HTERT RPE-1 (cell line): ENCODE results near the gene GADD45G.

Experiments used
- in situ Hi-C: fragments of 300-500 bp; cut with MboI; formaldehyde crosslinking; loops from 4 replicates; pipeline ENCODE4 v1.14.3; 2020; ENCODE audit warnings: low sequenced_read_pairs

Gene GADD45G

DNA sequence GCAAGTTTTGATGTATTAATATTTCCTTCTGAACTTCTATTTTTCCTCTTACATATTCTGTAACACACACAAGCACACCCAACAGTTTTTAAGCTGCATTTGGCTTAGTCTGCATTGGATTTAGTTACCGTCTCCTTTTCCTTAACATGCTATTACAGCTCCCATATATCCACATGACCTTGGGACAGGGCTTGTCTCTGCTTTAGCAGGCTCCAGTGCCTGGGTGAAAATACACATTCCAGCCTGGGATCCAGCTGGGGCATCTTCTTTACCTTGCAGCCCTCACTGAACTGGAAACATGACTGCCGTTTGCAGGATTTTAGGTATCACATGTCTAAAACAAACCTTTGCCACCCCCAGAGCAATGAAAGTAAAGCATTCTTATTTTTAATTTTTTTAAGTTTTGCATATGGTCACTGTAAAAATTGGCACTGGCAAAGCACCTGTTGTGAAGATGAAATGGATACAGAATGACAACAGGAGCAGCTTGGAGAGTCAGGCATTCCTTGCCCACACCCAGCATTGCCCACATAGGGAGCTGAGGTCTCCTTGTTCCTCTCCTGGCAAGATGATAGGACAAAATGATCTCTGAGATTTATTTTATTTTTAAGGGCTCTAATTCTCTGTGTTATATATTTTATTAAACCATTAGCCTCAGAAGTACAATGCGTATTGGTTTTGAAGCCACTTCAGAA lies 4.0 kb downstream of the GADD45G start:
- in situ Hi-C loops: no loop called here

DNA sequence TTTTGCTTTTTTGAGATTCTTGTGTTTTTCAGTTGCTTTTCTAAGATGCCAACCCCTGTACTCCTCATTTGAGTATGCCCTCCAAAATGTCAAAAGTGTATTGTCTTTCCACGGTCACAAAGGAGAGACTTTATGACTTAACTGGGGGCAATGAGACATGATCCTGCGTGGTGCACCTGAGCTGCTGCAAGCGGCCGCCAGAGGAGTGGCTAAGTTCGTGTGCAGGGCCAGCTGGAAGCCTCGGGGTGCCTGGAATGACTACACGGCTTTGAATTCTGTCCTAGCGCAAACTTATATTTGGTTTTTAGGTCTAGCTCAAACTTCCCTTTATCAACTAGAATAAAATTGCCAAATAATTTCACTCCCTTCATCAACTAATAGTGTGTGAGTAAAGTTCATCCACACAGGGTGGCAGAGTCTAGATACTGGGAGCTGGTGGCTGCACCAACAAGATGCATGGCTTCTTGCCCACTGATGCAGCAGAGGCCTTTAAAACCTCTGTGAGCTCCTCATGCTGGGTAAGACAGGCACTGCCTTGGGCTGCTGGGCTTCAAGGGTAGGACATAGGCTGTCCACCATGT lies 4.7 kb downstream of the GADD45G start:
- in situ Hi-C loops: no loop called here

DNA sequence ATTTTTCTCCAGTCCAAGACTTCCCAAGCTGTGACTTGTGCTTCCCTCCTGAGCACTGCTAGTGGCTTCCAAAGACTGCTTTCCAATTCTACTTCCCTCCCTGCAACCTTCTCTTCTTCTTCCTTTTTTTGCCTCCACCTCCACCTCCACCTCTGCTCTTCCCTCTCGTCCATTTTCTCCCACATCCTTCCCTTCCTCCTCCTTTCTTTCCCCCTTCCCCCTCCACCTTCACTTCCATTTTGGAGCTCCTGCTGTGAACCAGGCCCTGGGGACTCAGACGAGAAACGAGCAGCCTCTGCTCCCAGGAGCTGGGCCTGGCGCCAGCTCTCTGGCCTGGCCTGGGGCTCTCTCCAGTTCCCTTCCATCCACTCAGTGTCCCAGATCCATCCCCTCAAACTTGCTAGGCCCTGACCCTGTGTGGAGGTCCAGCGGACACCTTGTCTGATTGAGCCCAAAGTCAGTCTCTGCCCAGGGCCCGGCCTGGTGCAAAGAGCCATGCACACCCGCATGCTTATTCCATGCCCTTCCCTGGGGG lies 5.6 kb downstream of the GADD45G start:
- in situ Hi-C loops: no loop called here

DNA sequence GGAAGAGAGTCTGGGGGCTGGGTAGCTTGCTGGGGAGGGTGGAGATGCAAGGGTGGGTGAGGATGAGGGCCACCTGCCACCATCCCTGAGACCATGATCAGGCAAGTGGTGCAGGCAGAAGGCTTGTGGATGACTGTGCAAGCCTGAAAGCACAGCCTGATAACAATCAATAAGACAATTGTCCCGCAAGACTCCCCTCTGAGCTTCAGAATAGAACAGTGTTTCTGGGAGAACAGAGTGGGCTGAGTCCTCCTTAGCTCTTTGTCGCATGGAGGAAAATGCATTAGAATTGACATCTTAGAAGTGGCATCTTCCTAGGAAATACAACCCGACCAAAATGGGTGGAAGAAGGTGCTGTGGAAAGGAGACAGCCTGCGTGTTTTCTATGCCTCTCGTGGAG lies 6.6 kb downstream of the GADD45G start:
- in situ Hi-C loops: no loop called here

DNA sequence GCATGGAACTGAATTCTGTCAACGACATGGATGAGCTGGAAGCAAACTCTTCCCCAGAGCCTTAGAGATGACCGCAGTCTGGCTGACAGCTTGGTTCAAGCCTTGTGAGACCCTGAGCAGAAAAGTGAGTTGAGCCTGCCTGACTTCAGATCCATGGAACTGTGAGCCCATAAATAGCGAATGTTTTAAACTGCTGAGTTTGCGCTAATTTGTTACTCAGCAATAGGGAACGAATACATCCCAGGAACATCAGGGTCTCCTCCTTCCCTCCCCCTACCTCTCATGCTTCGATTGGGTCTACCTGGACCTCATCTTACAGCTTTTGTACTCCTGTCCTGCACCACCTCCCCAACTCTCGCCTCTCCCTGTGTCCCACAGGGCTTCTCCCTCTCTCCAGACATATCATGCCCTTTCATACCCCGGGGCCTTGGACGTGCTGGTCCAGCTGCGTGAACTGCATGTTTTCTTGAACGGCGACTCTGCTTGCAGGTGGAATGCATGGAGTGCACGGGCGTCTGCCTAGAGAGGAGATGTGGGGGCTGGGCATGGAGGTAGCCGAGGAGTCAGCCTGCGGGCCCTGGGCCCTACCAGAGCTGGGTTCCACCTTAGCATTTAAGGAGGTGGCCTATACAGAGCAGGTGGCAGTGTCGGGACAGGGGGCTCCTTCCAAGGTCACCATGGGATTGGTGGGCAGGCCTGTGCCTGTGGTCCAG lies 7.9 kb downstream of the GADD45G start:
- in situ Hi-C loops: no loop called here

DNA sequence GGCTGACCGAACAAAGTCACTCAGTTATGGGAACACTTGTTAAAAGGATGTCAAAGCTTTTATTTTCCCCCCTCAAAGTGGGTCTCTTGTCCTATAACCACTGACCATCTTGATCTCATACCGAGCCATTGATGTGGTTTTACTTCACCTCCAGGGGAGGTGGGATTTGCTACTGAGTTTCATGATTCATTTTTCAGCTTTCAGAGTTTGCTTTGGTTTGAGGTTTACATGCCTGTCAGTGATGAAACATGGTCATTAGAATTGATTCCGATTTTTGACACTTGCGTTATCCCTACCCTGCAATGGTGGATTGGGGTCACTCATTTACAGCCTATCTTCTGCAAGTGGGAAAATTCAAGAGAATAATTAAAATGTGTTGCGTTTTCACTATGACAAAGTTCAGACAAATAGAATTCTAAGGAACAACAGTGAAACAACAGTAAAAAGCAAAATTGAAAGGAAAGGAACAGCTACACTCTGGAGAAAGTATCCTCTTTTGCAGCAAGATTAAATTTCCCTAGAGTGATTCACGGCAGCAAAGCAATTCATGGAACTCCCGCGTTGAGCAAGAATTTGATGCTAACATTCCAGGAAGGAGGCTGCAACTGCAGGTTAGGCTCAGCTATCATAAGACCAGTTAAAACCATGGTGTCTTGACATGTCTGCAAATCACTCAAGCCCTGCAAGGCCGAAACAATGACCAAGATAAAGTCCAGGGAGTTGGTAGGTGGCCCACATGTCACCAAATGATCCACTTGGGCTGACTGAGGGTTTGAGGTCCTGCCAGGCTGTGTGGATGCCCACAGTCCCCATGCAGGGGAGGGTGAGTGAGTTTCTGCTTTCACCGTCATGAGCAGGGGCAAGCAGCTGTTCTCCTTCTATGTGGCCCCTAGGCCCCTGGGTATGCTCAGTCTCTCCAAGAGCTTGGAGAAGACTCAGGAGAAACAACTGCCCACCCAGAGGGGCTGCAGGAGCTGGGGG lies 9.4 kb downstream of the GADD45G start:
- in situ Hi-C loops: no loop called here

DNA sequence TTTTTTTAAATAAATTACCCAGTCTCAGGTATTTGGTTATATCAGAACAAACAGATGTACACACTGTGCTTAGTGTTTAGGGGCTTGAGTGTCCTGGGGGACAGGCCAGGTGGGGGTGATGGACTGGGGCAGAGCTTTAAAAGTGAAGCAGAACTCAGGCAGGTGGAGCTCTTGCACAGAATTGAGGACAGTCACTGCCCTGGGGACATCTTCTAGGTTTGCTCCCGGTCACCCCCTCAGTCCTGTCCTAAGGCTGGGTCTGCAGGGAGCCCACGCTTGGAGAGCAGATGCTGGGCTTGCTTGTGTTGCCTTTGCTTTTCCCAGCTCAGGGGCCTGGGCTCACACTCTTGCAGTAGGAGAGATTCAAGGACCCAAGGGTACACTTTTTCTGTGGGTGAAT lies 10.8 kb downstream of the GADD45G start:
- in situ Hi-C loops: no loop called here

DNA sequence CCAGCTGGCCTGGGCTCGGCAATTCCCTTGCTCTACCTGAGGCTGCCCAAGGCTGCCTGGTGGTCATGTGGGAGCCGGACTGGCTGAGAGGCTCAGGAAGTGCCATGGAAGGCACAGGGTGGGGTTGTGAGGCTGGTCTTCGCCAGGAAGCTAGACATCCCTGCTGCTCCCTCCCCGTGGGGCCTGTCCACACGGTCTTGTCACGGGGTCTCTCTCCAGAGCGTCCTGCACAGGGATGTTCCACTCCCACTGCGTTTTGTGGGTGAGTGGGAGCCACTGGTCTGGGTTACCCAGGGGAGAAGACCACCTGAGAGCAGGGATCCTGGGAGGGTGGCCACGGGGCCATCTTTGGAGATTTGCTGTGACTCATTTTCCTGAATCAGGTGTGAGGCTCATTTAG lies 11.6 kb downstream of the GADD45G start:
- in situ Hi-C loops: no loop called here

DNA sequence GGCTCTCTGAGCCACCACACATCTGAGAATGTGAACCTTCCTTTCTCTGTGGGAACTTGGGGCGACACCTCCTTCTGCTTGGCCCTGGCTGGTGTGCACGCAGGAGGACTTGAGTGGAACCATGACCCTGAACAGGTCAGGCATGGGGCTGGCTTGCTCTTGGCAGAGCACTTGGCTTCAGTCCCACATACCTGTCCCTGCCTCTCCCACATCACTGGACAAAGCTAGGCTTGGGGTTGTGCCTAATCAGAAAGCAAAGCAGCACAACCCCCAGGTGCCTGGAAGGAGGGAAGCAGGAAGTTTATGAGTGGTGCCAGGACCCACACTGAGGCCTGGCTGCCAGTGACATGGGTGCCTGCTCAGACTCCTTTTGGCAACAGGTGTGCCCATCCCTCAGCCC lies 13.2 kb downstream of the GADD45G start:
- in situ Hi-C loops: no loop called here

DNA sequence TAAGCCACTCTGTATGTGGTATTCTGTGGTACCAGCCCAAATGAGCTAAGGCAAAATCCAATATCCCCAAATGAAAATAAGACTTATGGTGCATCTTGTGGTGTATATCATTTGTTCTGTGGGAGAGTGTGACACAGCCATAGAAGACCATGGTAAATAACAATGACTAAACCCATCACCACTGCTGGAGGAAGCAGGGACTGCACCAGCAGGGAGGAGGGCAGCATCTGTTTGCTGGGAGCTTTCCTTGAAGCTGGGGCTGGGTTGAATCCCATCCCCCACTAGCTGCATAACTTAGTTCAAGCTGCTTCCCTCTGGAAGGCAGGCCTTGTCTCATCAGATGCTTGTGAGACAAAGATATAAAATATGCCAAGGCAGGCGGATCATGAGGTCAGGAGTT lies 14.2 kb downstream of the GADD45G start:
- in situ Hi-C loops: no loop called here

DNA sequence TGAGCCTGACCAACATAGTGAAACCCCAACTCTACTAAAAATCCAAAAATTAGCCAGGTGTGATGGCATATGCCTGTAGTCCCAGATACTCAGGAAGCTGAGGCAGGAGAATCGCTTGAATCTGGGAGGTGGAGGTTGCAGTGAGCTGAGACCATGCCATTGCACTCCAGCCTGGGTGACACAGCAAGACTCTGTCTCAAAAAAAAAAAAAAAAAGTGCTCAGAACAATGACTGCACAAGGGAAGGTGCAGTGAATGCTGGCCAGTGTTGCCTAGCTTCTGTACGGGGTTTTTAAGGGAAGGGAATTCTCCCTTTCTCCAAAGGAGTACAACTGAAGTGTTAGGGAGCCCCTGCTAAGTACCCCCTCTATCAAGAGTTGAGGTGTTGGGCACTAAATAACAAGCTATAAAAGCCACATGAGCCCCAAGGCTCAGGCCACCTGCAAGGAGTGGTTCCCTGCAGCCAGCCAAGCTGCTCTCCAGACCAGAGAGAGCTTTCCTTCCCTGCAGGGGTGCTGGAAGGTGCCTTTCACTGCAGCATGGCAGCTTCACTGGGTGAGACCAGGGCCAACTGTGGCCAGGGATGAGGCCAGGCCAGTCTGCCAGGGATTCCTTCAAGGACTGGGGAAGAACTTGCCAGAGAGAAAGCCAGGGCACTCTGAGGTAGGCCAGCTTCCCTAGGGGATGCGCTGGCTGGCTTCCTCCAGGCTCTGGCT lies 14.8 kb downstream of the GADD45G start:
- in situ Hi-C loops: no loop called here

DNA sequence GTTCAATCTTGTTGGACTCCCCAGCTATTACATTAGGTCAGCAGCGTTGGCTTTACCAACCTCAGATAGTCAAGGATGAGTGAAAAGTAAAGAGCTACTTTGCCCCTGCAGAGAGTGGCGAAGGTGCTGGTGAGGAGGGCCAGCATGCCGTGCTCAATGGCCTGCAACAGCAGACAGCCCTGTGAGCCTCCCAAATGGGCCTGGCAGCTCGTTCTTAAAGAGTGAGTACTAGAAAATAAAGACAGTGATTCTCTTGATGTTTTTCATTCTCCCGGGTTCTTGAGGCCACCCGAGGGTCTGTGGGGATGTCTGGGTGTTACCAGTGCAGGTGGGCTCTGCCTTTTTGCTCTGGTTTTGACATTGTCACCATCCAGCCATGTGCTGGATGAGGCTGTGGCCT lies 16.2 kb downstream of the GADD45G start:
- in situ Hi-C loops: no loop called here

DNA sequence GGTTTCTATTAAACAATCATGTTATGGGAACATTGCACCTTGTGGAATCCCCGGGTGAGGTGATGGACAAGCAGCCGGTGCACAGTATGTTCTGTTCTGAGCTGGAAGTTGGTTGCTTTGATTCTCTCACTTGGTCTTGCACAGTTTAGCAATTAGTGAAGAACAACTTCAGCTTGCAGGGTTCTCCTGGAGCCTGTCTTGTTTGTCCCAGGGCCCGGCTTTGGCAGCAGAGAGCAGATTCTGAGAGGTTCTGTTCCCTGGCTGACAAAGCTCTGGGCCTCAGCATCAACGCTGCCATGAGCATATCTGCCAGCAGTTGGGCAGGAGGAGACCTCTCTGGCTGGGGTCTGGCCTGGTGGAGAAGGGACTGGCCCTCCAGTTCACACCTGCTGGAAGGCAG lies 16.9 kb downstream of the GADD45G start:
- in situ Hi-C loops: no loop called here

DNA sequence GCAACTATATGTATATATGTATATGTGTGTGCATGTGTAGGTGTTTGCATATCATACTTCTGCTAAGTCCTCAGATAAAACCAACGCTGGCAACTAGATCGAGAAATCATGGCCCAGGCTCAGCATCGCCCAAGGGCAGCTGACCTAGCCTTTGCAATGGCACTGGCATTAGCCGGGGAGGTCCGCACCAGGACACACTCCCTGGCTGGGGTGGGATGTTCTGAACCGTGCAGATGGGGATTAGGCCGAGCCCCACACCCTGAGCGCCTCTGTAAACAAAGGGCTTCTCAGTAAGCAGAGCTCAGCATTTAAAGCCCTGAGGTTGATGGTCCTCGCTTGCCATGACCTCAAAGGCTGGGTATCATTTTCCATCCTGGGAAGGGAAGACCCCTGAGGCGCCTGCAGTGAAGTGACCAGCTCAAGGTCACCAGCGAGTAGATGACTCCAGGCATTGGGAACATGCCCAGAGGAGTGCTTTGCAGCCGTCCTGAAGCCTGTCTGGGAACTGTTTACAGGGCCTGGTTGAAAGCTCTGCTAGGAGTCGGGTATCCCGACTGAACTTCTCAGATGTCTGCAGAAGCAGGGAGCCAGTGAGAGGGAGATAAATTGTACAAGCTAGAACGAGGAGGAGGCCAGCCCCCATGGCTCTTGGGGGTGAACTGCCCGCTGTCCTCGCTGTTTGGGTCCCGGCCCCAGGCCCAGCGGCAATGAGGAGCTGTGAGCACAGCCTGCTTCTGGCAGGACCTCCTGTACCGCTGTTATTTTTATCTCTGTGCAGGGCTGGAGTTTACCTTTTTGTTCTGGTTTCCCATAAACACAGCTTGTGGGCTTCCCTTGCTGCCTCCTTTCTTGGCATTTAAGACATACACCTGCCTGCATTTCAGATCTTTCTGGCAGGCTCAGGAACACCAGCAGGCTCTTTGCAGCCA lies 18.4 kb downstream of the GADD45G start:
- in situ Hi-C loops: no loop called here

DNA sequence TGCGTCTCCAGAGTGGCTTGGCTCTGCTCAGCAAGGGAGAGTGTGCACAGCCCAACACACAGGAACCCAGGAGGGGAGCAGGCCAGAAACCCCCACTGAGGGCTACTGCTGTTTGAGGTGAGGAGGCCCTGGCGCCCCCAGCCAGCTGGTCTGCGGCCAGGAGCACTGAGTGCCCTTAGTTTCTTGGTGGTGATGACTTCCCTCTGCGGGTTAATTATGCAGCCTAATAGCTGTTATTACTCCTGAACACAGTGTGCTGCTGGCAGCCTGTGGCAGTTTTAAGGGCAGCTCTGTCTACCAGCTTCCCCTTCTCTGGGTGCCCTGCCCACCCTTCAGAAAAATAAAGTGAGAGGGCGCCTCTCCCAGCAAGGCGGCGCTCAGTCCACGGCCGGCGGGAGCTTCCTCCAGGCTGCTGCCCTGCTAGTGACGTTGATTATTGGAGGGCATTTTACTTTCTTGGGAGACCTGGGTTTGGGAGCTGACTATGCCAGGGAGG lies 19.2 kb downstream of the GADD45G start:
- in situ Hi-C loops: no loop called here

DNA sequence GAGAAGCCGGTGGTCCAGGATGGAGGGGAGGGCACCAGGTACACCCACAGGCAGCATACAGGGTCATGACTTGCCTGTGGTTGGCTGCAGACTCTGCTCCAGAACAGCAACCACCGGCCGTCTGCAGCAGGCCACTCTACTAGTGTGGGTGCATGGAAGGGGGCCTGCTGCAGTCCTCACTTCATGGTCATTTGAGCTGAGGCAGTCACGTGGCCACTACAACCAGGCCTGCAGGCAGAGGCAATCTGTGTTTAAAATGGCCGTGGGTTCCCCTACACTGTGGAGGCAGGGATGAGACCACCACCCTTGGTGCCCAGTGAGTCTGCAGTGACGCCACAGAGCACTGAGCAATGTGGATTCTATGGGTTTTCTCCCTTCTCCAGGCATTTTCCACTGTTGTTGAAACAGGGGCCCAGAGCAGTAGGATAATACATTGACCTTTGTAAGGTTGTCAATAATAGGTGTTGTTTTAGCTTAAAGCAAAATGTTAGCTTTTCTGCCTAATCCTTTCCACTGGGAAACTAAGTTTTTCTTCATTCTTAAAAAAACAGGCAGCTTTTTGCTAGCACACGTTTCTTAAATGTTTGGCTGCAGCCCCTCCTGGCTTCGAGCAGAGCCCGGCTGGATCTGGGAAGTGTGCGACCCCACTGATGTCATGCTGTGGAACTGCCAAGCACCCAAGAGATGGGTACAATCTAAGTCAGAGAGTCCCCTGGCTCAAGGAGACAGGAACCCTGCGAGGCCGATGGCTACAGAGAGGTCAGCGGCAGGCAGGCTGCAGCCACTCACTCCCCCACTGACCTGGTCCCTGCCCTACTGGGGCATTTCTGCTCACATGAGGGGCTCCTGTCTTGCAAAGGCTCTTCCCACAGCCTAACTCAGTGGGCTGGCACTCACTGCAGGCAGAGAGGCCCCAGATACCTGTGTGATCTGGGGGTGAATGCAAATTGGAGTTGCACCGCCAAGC lies 21.2 kb downstream of the GADD45G start:
- in situ Hi-C loops: no loop called here

DNA sequence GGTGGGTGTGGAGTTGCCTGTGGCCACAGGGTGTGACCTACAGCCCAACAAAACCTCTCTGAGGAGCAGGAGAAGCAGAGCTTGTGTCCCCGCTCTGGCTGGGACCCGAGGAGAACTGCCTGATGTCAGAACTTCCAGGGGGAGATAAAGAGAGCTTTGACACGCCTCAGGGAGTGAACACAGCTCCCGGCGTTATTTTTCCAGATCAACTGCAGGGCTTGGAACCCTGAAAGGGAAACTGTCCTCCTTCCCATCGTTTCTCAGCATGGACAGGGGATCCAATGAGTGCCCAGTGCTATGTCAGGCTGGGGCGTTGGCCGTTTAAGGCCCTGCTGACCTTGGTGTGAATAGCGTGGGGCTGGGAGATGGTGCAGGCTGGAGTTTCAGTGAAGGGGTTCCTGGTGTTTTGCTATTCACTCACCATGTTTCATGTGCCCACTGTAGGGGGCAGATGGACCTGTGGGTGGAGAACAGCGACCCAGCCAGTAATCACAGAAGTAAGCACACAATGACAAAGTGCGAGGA lies 22.0 kb downstream of the GADD45G start:
- in situ Hi-C loops: no loop called here

DNA sequence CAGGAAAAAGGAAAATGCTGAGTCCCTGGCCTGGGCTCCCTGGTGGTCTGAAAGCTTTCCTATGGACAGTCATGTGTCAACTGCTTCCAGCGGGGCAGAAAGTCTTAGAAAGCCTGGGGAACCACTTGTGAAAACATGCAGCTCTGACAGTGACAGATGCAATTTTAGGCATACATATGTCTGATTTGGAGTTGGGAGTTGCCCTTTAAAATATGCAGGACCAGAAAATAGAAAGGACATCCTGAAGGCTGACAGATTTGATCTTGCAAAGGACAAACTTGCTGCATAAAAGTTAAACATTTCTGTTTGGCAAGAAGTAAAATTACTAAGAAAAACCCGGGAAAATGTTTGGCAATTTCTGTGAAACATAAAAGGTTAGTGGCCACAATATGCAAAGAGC lies 23.8 kb downstream of the GADD45G start:
- in situ Hi-C loops: no loop called here
